PC-9 (cell line): ENCODE results near the gene MFSD8. TPM values are rescaled to one million over a fixed set of nuclear protein-coding genes. Genes with fewer than 3 reads are reported as not detected.

Source experiments
- BruUV-seq: library from RNA; stranded (reverse); fragments of 400-500 nt; replicated peaks from 2 replicates; lab custom pipeline; 2021; lab: Mats Ljungman, UMichigan
- CTCF ChIA-PET: fragments of 300-600 bp; sonication (Branson Sonifier 250); formaldehyde crosslinking; loops from one replicate; lab custom pipeline; 2022; ENCODE audit warnings: antibody characterized with exemption; lab: Charles Lee
- POLR2A ChIA-PET: fragments of 300-600 bp; sonication (Branson Sonifier 250); formaldehyde crosslinking; loops from one replicate; lab custom pipeline; 2022; ENCODE audit warnings: antibody characterized with exemption; ENCODE audit not compliant: unreplicated experiment; lab: Charles Lee
- DNase-seq, 2 experiments: peaks; one replicate each; pipeline versions ENCODE4 v3.0.0 to v3.0.0-alpha.2; 2015 to 2022; ENCODE audit warnings: mixed read lengths in 1 of 2
- H2AFZ ChIP-seq: fragments of 200-600 bp; sonication (generic); 2 replicates; pipeline ENCODE4 v1.8.1; 2017; ENCODE audit warnings: antibody characterized with exemption
- H3F3A ChIP-seq: fragments of 200-600 bp; sonication (generic); 2 replicates; pipeline ENCODE4 v1.8.1; 2017; ENCODE audit warnings: antibody characterized with exemption, mild to moderate bottlenecking, low read depth; ENCODE audit not compliant: insufficient read depth
- H3K27ac ChIP-seq: fragments of 200-600 bp; sonication (generic); 2 replicates; pipeline ENCODE4 v1.6.1; 2016; ENCODE audit warnings: mixed run types
- H3K27me3 ChIP-seq: fragments of 200-600 bp; sonication (generic); 2 replicates; pipeline ENCODE4 v1.6.1; 2016; ENCODE audit warnings: low read depth, mixed run types; ENCODE audit not compliant: insufficient read depth
- H3K36me3 ChIP-seq: fragments of 200-600 bp; sonication (generic); 2 replicates; pipeline ENCODE4 v1.6.1; 2016; ENCODE audit warnings: low read depth, mixed run types
- H3K4me1 ChIP-seq: fragments of 200-600 bp; sonication (generic); replicated peaks from 2 replicates; pipeline ENCODE4 v1.6.1; 2016; ENCODE audit warnings: mixed run types; ENCODE audit not compliant: insufficient read depth
- H3K4me2 ChIP-seq: fragments of 200-600 bp; sonication (generic); 2 replicates; pipeline ENCODE4 v1.6.1; 2017; ENCODE audit warnings: mixed run types
- H3K4me3 ChIP-seq: fragments of 200-600 bp; sonication (generic); 2 replicates; pipeline ENCODE4 v1.6.1; 2016; ENCODE audit warnings: mixed run types
- H3K79me2 ChIP-seq: fragments of 200-600 bp; sonication (generic); 2 replicates; pipeline ENCODE4 v1.6.1; 2017; ENCODE audit warnings: low read depth, mixed run types
- H3K9me2 ChIP-seq: fragments of 200-600 bp; sonication (generic); 2 replicates; pipeline ENCODE4 v1.8.1; 2017; ENCODE audit warnings: mild to moderate bottlenecking; ENCODE audit not compliant: insufficient read depth
- H3K9me3 ChIP-seq: fragments of 200-600 bp; sonication (generic); 2 replicates; pipeline ENCODE4 v1.8.1; 2016; ENCODE audit warnings: low read depth; ENCODE audit not compliant: insufficient read depth
- H4K20me1 ChIP-seq: fragments of 200-600 bp; sonication (generic); 2 replicates; pipeline ENCODE4 v1.8.1; 2017; ENCODE audit not compliant: insufficient read depth
- CTCF ChIP-seq: fragments of 200-600 bp; sonication (generic); conservative IDR thresholded peaks from 2 replicates; pipeline ENCODE4 v1.6.1; 2017; ENCODE audit warnings: mixed run types, antibody characterized with exemption, mild to moderate bottlenecking, moderate library complexity
- EZH2 ChIP-seq: fragments of 200-600 bp; sonication (generic); IDR thresholded peaks from 2 replicates; pipeline ENCODE4 v1.8.0; 2017; ENCODE audit warnings: antibody characterized with exemption, low read depth
- intact Hi-C: fragments of 100-400 bp; cut with micrococcal nuclease; formaldehyde crosslinking; loops from one replicate; pipeline ENCODE4 v1.10.0; 2022; ENCODE audit not compliant: unreplicated experiment
- total RNA-seq: library from RNA; stranded (reverse); gene quantifications from 2 replicates; pipeline ENCODE4 v1.2.3, GENCODE V29; 2021

Gene MFSD8
- total RNA-seq, 1 experiment from 2014 or later: 21.4 TPM

GRCh38 chr4:127896528-127896927 is 68.4 kb downstream of the MFSD8 start:
- Histone ChIP-seq H3K9me2 (no peaks in the 10 kb centered on the region), H3K4me3 (no peak overlapping the region), H3K27me3 (no peaks in the 10 kb centered on the region), H3K9me3 (no peaks in the 10 kb centered on the region), H3K27ac (no peak overlapping the region), H3K36me3 (0 out of 2 replicates have a peak, but pooled peaks cover 8% of the 10 kb centered on the region), H3F3A (no peaks in the 10 kb centered on the region), H2AFZ (no peak overlapping the region), H3K4me1 (no peaks in the 10 kb centered on the region), H3K4me2 (no peak overlapping the region), H4K20me1 (no peaks in the 10 kb centered on the region), H3K79me2 (no peaks in the 10 kb centered on the region)
- intact Hi-C loops: no loop called here
- ChIA-PET POLR2A (no interaction called here), CTCF (no interaction called here)
- DNase-seq: no peak
- no peak for TF ChIP-seq CTCF
- TF ChIP-seq EZH2: no peak
- no TSS peak for BruUV-seq

- ChIA-PET CTCF (no interaction called here), POLR2A (no interaction called here)
- H4K20me1 ChIP-seq: no peaks in the 10 kb centered on the region
- DNase-seq: no peak
- H3F3A ChIP-seq: no peaks in the 10 kb centered on the region
- no peak overlapping the region for H3K4me2 ChIP-seq
- no peaks in the 10 kb centered on the region for H3K9me2 ChIP-seq
- 0 out of 2 replicates have a peak, but pooled peaks cover 8% of the 10 kb centered on the region for H3K36me3 ChIP-seq
- BruUV-seq: no TSS peak
- no peaks in the 10 kb centered on the region for H3K27me3 ChIP-seq
- H2AFZ ChIP-seq: no peak overlapping the region
- no peaks in the 10 kb centered on the region for H3K79me2 ChIP-seq
- H3K9me3 ChIP-seq: no peaks in the 10 kb centered on the region
- TF ChIP-seq EZH2 (no peak), CTCF (no peak)
- H3K4me3 ChIP-seq: no peak overlapping the region
- intact Hi-C loops: no loop called here
- H3K4me1 ChIP-seq: no peaks in the 10 kb centered on the region
- no peak overlapping the region for H3K27ac ChIP-seq
Observed at GRCh38 chr4:127896069-127896468, 68.9 kb downstream of the MFSD8 start.

- no peak overlapping the region for H3K27ac ChIP-seq
- DNase-seq: no peak
- ChIA-PET CTCF (no interaction called here), POLR2A (interaction anchor here (0.5 to 1.0 kb wide), 3 partner anchors 9 to 1057 kb away, joined by 3 to 7 read pairs (median 5); no protein-coding TSS in a partner anchor)
- H3F3A ChIP-seq: no peaks in the 10 kb centered on the region
- 0 out of 2 replicates have a peak, but pooled peaks cover 13% of the 10 kb centered on the region for H3K36me3 ChIP-seq
- intact Hi-C loops: loop anchor here (10.0 kb wide), 1 partner anchor 265 kb away; no protein-coding TSS in a partner anchor
- no TSS peak for BruUV-seq
- H3K4me2 ChIP-seq: no peak overlapping the region
- H3K27me3 ChIP-seq: no peaks in the 10 kb centered on the region
- H3K9me3 ChIP-seq: no peaks in the 10 kb centered on the region
- no peaks in the 10 kb centered on the region for H3K9me2 ChIP-seq
- no peaks in the 10 kb centered on the region for H4K20me1 ChIP-seq
- H3K4me1 ChIP-seq: no peaks in the 10 kb centered on the region
- no peak overlapping the region for H2AFZ ChIP-seq
- TF ChIP-seq CTCF: no peak
- no peak for TF ChIP-seq EZH2
- no peak overlapping the region for H3K4me3 ChIP-seq
- H3K79me2 ChIP-seq: no peaks in the 10 kb centered on the region
Observed at GRCh38 chr4:127889903-127890302, 75.1 kb downstream of the MFSD8 start.
